ENCODE data around the gene GOLGA6L9.
"Not testable (repeated sequence)": the region's sequence is repeated elsewhere in the genome, so short reads cannot be mapped to it uniquely, and the experiment has no call there.

Gene GOLGA6L9, protein sequence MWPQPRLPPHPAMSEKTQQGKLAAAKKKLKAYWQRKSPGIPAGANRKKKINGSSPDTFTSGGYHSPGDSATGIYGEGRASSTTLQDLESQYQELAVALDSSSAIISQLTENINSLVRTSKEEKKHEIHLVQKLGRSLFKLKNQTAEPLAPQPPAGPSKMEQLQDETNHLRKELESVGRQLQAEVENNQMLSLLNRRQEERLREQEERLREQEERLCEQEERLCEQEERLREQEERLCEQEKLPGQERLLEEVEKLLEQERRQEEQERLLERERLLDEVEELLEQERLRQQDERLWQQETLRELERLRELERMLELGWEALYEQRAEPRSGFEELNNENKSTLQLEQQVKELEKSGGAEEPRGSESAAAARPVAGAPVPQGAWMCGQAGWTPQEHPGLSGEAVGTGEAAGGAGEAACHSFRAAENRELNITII

GRCh38 chr15:82429693-82430092, at the start of gene GOLGA6L9:
Gene GOLGA6L9 (plus strand): TSS chr15:82429816. CDS start chr15:82430080, 264 bp downstream.
- DNase-seq (ENCODE audit: low read depth in 1 of 2, low spot score in 1 of 2): peak in 1 of 2 experiments; percentile 22
- in situ Hi-C loops (cut with HindIII; ENCODE audit: low pct_unique_long_range_greater_than_20kb, low sequenced_read_pairs): not testable (repeated sequence)

DNA sequence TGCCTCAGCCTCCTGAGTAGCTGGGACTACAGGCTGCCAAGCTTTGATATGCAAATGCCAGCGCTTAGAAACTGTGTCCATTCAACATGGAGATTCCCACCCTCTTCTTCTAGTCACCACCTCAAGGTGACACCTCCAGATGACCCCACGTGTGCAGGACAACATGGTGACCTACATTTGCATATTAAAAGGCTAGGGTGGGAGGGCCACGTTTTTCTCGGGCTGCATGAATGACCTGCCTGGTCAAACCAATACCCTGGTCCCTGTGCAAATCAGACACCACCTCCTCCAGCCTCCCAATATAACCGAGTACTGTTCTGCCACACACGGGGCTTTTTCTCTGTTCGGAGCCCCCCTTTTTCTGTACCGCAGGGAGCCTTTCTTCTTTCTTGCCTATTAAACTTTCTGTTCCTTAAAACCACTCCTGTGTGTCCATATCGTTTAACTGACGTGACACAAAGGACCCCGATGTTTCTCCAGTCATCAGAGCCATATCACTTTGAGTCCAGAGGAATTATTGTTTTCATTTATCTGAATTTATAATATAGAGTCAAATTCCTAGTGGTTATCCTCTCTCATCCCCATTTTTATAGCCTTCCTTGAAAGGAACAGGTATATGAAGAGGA, 48.2 kb upstream of the GOLGA6L9 start:
- in situ Hi-C loops (cut with HindIII; ENCODE audit: low pct_unique_long_range_greater_than_20kb, low sequenced_read_pairs); DNase-seq (ENCODE audit: low read depth in 1 of 2, low spot score in 1 of 2): not testable (repeated sequence)

GRCh38 chr15:82387209-82387608, 42.4 kb upstream of the GOLGA6L9 start:
- DNase-seq (ENCODE audit: low read depth in 1 of 2, low spot score in 1 of 2); in situ Hi-C loops (cut with HindIII; ENCODE audit: low pct_unique_long_range_greater_than_20kb, low sequenced_read_pairs): not testable (repeated sequence)

- in situ Hi-C loops (cut with HindIII; ENCODE audit: low pct_unique_long_range_greater_than_20kb, low sequenced_read_pairs); DNase-seq (ENCODE audit: low read depth in 1 of 2, low spot score in 1 of 2): not testable (repeated sequence)
Measured at GRCh38 chr15:82390152-82390551, 39.5 kb upstream of the GOLGA6L9 start.

GRCh38 chr15:82392077-82392476, 37.5 kb upstream of the GOLGA6L9 start:
- DNase-seq (ENCODE audit: low read depth in 1 of 2, low spot score in 1 of 2); in situ Hi-C loops (cut with HindIII; ENCODE audit: low pct_unique_long_range_greater_than_20kb, low sequenced_read_pairs): not testable (repeated sequence)

GRCh38 chr15:82393671-82394070, 35.9 kb upstream of the GOLGA6L9 start:
- in situ Hi-C loops (cut with HindIII; ENCODE audit: low pct_unique_long_range_greater_than_20kb, low sequenced_read_pairs): no loop called here
- no peak for DNase-seq (ENCODE audit: low read depth in 1 of 2, low spot score in 1 of 2)

DNA sequence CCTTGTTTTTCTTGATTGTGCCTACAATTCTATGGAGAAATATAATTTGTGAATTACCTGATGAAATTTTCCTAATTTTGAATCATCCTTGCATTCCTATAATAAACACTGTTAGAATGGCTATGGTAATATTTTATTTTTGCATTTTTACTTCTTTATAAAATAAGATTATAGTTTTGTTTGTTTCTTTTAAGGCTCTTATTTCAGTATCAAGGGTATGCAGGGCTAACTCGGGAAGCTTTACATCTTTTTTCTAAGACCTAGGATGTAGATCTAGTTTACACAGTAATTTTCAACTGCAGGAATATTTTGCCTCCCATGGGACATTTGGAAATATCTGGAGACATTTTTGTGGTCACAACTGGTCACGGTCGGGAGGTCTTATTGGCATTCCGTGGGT, 33.8 kb upstream of the GOLGA6L9 start:
- in situ Hi-C loops (cut with HindIII; ENCODE audit: low pct_unique_long_range_greater_than_20kb, low sequenced_read_pairs); DNase-seq (ENCODE audit: low read depth in 1 of 2, low spot score in 1 of 2): not testable (repeated sequence)

More at GRCh38 chr15:82393671-82394070, 35.9 kb upstream of the GOLGA6L9 start:
- no peak for TF ChIP-seq JUND (IDR thresholded peaks at IDR 0.05; ENCODE audit: low read depth)

DNA sequence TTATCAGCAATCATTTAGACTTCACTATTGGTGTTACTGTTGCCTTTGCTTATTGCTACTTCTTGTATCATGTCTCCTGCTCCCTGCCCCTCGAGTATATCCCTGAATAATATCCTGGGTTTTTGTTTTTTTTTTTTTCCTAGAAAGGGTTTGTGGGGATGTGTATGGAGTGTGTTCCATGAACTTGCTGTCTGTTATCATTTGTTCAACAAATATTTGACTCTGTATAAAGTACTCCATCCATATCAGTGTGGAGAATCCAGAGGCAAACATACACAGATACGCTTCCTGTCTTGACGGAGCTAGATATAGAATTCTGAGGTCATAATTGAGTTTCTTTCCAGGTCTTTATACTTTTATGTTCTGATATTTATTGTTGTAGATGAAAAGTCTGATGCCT, 31.8 kb upstream of the GOLGA6L9 start:
- no peak for TF ChIP-seq JUND (IDR thresholded peaks at IDR 0.05; ENCODE audit: low read depth)
- in situ Hi-C loops (cut with HindIII; ENCODE audit: low pct_unique_long_range_greater_than_20kb, low sequenced_read_pairs): no loop called here
- DNase-seq (ENCODE audit: low read depth in 1 of 2, low spot score in 1 of 2): no peak

- DNase-seq (ENCODE audit: low read depth in 1 of 2, low spot score in 1 of 2): no peak
- TF ChIP-seq JUND (IDR thresholded peaks at IDR 0.05; ENCODE audit: low read depth): no peak
- in situ Hi-C loops (cut with HindIII; ENCODE audit: low pct_unique_long_range_greater_than_20kb, low sequenced_read_pairs): no loop called here
Measured at GRCh38 chr15:82398785-82399184, 30.8 kb upstream of the GOLGA6L9 start.

GRCh38 chr15:82399366-82400103, 30.1 kb upstream of the GOLGA6L9 start:
- in situ Hi-C loops (cut with HindIII; ENCODE audit: low pct_unique_long_range_greater_than_20kb, low sequenced_read_pairs); DNase-seq (ENCODE audit: low read depth in 1 of 2, low spot score in 1 of 2): not testable (repeated sequence)

DNA sequence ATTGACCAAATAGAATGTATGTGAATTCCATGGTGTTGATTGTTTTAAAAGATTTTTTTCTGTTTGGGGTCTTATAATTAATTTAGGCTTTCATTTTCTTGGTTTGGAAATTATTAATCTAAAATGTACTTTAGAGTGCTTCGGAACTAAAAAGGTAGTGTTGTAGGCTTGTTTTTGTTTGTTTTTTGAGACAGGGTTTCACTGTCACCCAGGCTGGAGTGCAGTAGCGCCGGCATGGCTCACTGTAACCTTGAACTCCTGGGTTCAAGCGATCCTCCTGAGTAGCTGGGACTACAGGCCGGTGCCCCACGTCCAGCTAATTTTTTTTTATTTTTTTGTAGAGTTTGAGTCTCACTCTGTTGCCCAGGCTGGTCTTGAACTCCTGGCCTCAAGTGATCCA, 27.7 kb upstream of the GOLGA6L9 start:
- DNase-seq (ENCODE audit: low read depth in 1 of 2, low spot score in 1 of 2); in situ Hi-C loops (cut with HindIII; ENCODE audit: low pct_unique_long_range_greater_than_20kb, low sequenced_read_pairs): not testable (repeated sequence)

- in situ Hi-C loops (cut with HindIII; ENCODE audit: low pct_unique_long_range_greater_than_20kb, low sequenced_read_pairs); DNase-seq (ENCODE audit: low read depth in 1 of 2, low spot score in 1 of 2): not testable (repeated sequence)
Measured at GRCh38 chr15:82402341-82402740, 27.3 kb upstream of the GOLGA6L9 start.

GRCh38 chr15:82406211-82406610, 23.4 kb upstream of the GOLGA6L9 start:
- DNase-seq (ENCODE audit: low read depth in 1 of 2, low spot score in 1 of 2); in situ Hi-C loops (cut with HindIII; ENCODE audit: low pct_unique_long_range_greater_than_20kb, low sequenced_read_pairs): not testable (repeated sequence)

- in situ Hi-C loops (cut with HindIII; ENCODE audit: low pct_unique_long_range_greater_than_20kb, low sequenced_read_pairs); DNase-seq (ENCODE audit: low read depth in 1 of 2, low spot score in 1 of 2): not testable (repeated sequence)
Measured at GRCh38 chr15:82410306-82410705, 19.3 kb upstream of the GOLGA6L9 start.

DNA sequence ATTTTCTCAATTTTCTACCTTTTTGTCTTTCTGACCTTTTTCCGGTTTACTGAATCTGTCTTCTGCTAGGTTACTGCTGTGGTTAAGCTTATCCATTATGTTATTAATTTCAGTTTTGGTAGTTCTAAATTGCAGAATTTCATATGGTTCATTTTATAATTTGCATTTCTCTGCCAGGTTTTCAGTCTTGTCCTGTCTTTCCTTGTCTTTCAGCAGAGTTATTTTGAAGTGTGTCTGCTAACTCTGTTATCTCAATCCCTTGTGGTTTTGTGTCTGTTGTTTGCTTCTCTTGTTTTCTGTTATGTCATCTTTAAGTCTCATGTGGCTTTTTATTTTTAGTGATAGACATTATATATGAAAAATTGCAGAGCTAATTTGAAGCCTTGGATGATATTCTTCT, 18.0 kb upstream of the GOLGA6L9 start:
- in situ Hi-C loops (cut with HindIII; ENCODE audit: low pct_unique_long_range_greater_than_20kb, low sequenced_read_pairs); DNase-seq (ENCODE audit: low read depth in 1 of 2, low spot score in 1 of 2): not testable (repeated sequence)

DNA sequence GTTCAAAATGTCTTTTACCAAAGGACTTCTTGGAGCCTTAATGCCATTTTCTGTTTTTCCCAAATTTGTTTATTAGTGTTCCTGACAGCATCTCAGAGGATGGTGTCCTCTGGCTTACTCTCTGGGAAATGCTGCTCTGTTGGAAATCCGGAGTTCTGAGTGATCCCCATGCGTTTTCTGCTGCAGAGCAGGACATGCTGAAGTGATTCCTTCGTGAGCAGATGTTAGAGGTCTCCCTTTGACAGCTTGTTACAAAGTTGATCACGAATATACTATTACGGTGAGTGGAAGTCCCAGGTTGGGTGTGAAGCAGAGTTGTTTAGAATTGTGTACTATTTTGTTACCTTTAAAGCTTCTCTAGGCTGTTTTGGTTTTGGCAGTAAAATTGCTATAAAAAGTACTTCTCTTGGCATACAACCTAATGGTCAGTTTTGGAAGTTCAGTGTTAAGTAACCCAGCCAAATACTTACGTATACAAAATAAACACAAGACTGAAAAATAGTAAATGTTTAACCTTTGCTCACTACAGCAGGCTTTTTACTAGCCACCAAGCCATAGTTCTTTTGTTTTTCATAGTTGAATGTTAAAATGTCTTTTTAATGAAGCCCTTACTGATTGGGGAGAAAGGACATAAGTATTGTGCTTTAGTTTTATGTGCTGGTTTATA, 15.0 kb upstream of the GOLGA6L9 start:
- in situ Hi-C loops (cut with HindIII; ENCODE audit: low pct_unique_long_range_greater_than_20kb, low sequenced_read_pairs): not testable (repeated sequence)

GRCh38 chr15:82420516-82420915, 9.1 kb upstream of the GOLGA6L9 start:
- DNase-seq (ENCODE audit: low read depth in 1 of 2, low spot score in 1 of 2); in situ Hi-C loops (cut with HindIII; ENCODE audit: low pct_unique_long_range_greater_than_20kb, low sequenced_read_pairs): not testable (repeated sequence)

More for the DNA sequence above, 15.0 kb upstream of the GOLGA6L9 start:
- peak in 1 of 2 experiments; percentile 1 for DNase-seq (ENCODE audit: low read depth in 1 of 2, low spot score in 1 of 2)

All from T47D (cell line).